Activated CD4-positive, alpha-beta memory T cell treated with anti-CD3 and anti-CD28 coated beads for 36 hours (primary cell): ENCODE data around the gene CACNA2D4. TPM values are rescaled to one million over a fixed set of nuclear protein-coding genes. Genes with fewer than 3 reads are reported as not detected.

Source experiments
- CTCF ChIA-PET: fragments of 350-600 bp; sonication (Branson Sonifier 250); formaldehyde crosslinking; loops from one replicate; lab custom pipeline; 2021; ENCODE audit warnings: antibody characterized with exemption, inconsistent platforms; lab: Charles Lee
- POLR2A ChIA-PET: fragments of 350-600 bp; sonication (Branson Sonifier 250); formaldehyde crosslinking; loops from one replicate; lab custom pipeline; 2021; ENCODE audit warnings: antibody characterized with exemption; lab: Charles Lee
- DNase-seq: peaks from one replicate; pipeline ENCODE4 v3.0.0-alpha.2; 2020
- H3K27ac Mint-ChIP-seq: one replicate; pipeline ENCODE4 v1.8.0; 2021; ENCODE audit warnings: mixed read lengths
- H3K27me3 Mint-ChIP-seq: one replicate; pipeline ENCODE4 v1.8.0; 2021; ENCODE audit warnings: mixed read lengths
- H3K36me3 Mint-ChIP-seq: one replicate; pipeline ENCODE4 v1.8.0; 2021; ENCODE audit warnings: mixed read lengths
- H3K4me1 Mint-ChIP-seq: one replicate; pipeline ENCODE4 v1.8.0; 2021; ENCODE audit warnings: low read depth, mixed read lengths
- H3K4me3 Mint-ChIP-seq: one replicate; pipeline ENCODE4 v1.8.0; 2021; ENCODE audit warnings: mild to moderate bottlenecking, mixed read lengths
- H3K9me3 Mint-ChIP-seq: one replicate; pipeline ENCODE4 v1.8.0; 2021; ENCODE audit warnings: mixed read lengths
- intact Hi-C: fragments of 100-400 bp; cut with micrococcal nuclease; formaldehyde crosslinking; loops from one replicate; pipeline ENCODE4 v1.15.1; 2023
- total RNA-seq, 2 experiments: library from RNA; stranded (reverse); gene quantifications; one replicate each; pipeline ENCODE4 v1.2.3, GENCODE V29; 2021

CACNA2D4 gene
- total RNA-seq, 2 experiments from 2014 or later, result 11.7 to 13.3 TPM

GRCh38 chr12:1870998-1871917, 47.2 kb downstream of the CACNA2D4 start:
- CTCF ChIA-PET, result no interaction called here
- POLR2A ChIA-PET, result no interaction called here
- H3K27me3 Mint-ChIP-seq, result peaks cover 20% of the 10 kb centered on the region
- H3K4me1 Mint-ChIP-seq, result no peaks in the 10 kb centered on the region
- H3K27ac Mint-ChIP-seq, result no peak overlapping the region
- no peak overlapping the region for H3K4me3 Mint-ChIP-seq
- peaks cover 8% of the 10 kb centered on the region for H3K9me3 Mint-ChIP-seq
- no peaks in the 10 kb centered on the region for H3K36me3 Mint-ChIP-seq
- intact Hi-C loops, result no loop called here
- DNase-seq, result no peak

GRCh38 chr12:1870086-1870485, 48.4 kb downstream of the CACNA2D4 start:
- Mint-ChIP-seq H3K4me3 (no peak overlapping the region), H3K4me1 (no peaks in the 10 kb centered on the region), H3K36me3 (no peaks in the 10 kb centered on the region), H3K9me3 (peaks cover 8% of the 10 kb centered on the region), H3K27ac (no peak overlapping the region), H3K27me3 (peaks cover 27% of the 10 kb centered on the region)
- ChIA-PET CTCF (no interaction called here), POLR2A (no interaction called here)
- no peak for DNase-seq
- intact Hi-C loops, result no loop called here

GRCh38 chr12:1869145-1869544, 49.3 kb downstream of the CACNA2D4 start:
- H3K9me3 Mint-ChIP-seq, result peaks cover 8% of the 10 kb centered on the region
- no peaks in the 10 kb centered on the region for H3K36me3 Mint-ChIP-seq
- H3K27me3 Mint-ChIP-seq, result peaks cover 27% of the 10 kb centered on the region
- CTCF ChIA-PET, result no interaction called here
- intact Hi-C loops, result no loop called here
- H3K4me3 Mint-ChIP-seq, result no peak overlapping the region
- no peak overlapping the region for H3K27ac Mint-ChIP-seq
- POLR2A ChIA-PET, result no interaction called here
- no peaks in the 10 kb centered on the region for H3K4me1 Mint-ChIP-seq
- DNase-seq, result no peak

GRCh38 chr12:1865284-1865866, 53.1 kb downstream of the CACNA2D4 start:
- ChIA-PET POLR2A (no interaction called here), CTCF (no interaction called here)
- no peaks in the 10 kb centered on the region for H3K36me3 Mint-ChIP-seq
- H3K27me3 Mint-ChIP-seq, result peaks cover 27% of the 10 kb centered on the region
- H3K27ac Mint-ChIP-seq, result no peak overlapping the region
- no peaks in the 10 kb centered on the region for H3K4me1 Mint-ChIP-seq
- DNase-seq, result no peak
- no peak overlapping the region for H3K4me3 Mint-ChIP-seq
- intact Hi-C loops, result no loop called here
- H3K9me3 Mint-ChIP-seq, result no peaks in the 10 kb centered on the region

GRCh38 chr12:1864867-1865266, 53.6 kb downstream of the CACNA2D4 start:
- intact Hi-C loops, result no loop called here
- Mint-ChIP-seq H3K4me1 (no peaks in the 10 kb centered on the region), H3K9me3 (no peaks in the 10 kb centered on the region), H3K27ac (no peak overlapping the region), H3K4me3 (no peak overlapping the region), H3K36me3 (no peaks in the 10 kb centered on the region), H3K27me3 (peaks cover 26% of the 10 kb centered on the region)
- CTCF ChIA-PET, result no interaction called here
- DNase-seq, result no peak
- POLR2A ChIA-PET, result no interaction called here

- Mint-ChIP-seq H3K27ac (no peak overlapping the region), H3K9me3 (no peaks in the 10 kb centered on the region), H3K27me3 (peaks cover 22% of the 10 kb centered on the region), H3K36me3 (no peaks in the 10 kb centered on the region), H3K4me3 (no peak overlapping the region), H3K4me1 (no peaks in the 10 kb centered on the region)
- ChIA-PET POLR2A (no interaction called here), CTCF (no interaction called here)
- intact Hi-C loops, result no loop called here
- DNase-seq, result no peak
Observed at GRCh38 chr12:1864456-1864855, 54.0 kb downstream of the CACNA2D4 start.

GRCh38 chr12:1863823-1864222, 54.6 kb downstream of the CACNA2D4 start:
- intact Hi-C loops, result no loop called here
- Mint-ChIP-seq H3K9me3 (no peaks in the 10 kb centered on the region), H3K27ac (no peak overlapping the region), H3K36me3 (no peaks in the 10 kb centered on the region), H3K4me3 (no peak overlapping the region), H3K4me1 (no peaks in the 10 kb centered on the region), H3K27me3 (peaks cover 21% of the 10 kb centered on the region)
- ChIA-PET CTCF (no interaction called here), POLR2A (no interaction called here)
- DNase-seq, result no peak

GRCh38 chr12:1862973-1863372, 55.5 kb downstream of the CACNA2D4 start:
- CTCF ChIA-PET, result no interaction called here
- no peaks in the 10 kb centered on the region for H3K36me3 Mint-ChIP-seq
- no peaks in the 10 kb centered on the region for H3K4me1 Mint-ChIP-seq
- no peak overlapping the region for H3K4me3 Mint-ChIP-seq
- no peak for DNase-seq
- POLR2A ChIA-PET, result interaction anchor here (0.6 kb wide), 1 partner anchor 956 kb away, joined by 4 read pairs; no protein-coding TSS in a partner anchor
- peaks cover 16% of the 10 kb centered on the region for H3K27me3 Mint-ChIP-seq
- intact Hi-C loops, result no loop called here
- no peaks in the 10 kb centered on the region for H3K9me3 Mint-ChIP-seq
- no peak overlapping the region for H3K27ac Mint-ChIP-seq

- Mint-ChIP-seq H3K27me3 (no peaks in the 10 kb centered on the region), H3K36me3 (no peaks in the 10 kb centered on the region), H3K27ac (no peak overlapping the region), H3K9me3 (no peaks in the 10 kb centered on the region), H3K4me1 (peaks cover 1% of the 10 kb centered on the region), H3K4me3 (no peak overlapping the region)
- CTCF ChIA-PET, result no interaction called here
- DNase-seq, result no peak
- POLR2A ChIA-PET, result interaction anchor here (0.6 kb wide), 1 partner anchor 64 kb away, joined by 3 read pairs; no protein-coding TSS in a partner anchor
- intact Hi-C loops, result no loop called here
Observed at GRCh38 chr12:1859643-1860042, 58.8 kb downstream of the CACNA2D4 start.

GRCh38 chr12:1858456-1858855, 60.0 kb downstream of the CACNA2D4 start:
- peaks cover 1% of the 10 kb centered on the region for H3K4me1 Mint-ChIP-seq
- ChIA-PET POLR2A (no interaction called here), CTCF (no interaction called here)
- no peak overlapping the region for H3K4me3 Mint-ChIP-seq
- H3K27me3 Mint-ChIP-seq, result no peaks in the 10 kb centered on the region
- no peak for DNase-seq
- H3K9me3 Mint-ChIP-seq, result no peaks in the 10 kb centered on the region
- H3K27ac Mint-ChIP-seq, result no peak overlapping the region
- H3K36me3 Mint-ChIP-seq, result no peaks in the 10 kb centered on the region
- intact Hi-C loops, result no loop called here

- Mint-ChIP-seq H3K27me3 (no peaks in the 10 kb centered on the region), H3K27ac (no peak overlapping the region), H3K4me3 (no peak overlapping the region), H3K9me3 (no peaks in the 10 kb centered on the region), H3K36me3 (no peaks in the 10 kb centered on the region), H3K4me1 (peaks cover 1% of the 10 kb centered on the region)
- POLR2A ChIA-PET, result no interaction called here
- DNase-seq, result no peak
- intact Hi-C loops, result no loop called here
- CTCF ChIA-PET, result interaction anchor here (1.5 kb wide), 1 partner anchor 82 kb away, joined by 3 read pairs; no protein-coding TSS in a partner anchor
Observed at GRCh38 chr12:1857821-1858220, 60.6 kb downstream of the CACNA2D4 start.

GRCh38 chr12:1857086-1857485, 61.4 kb downstream of the CACNA2D4 start:
- DNase-seq, result no peak
- ChIA-PET POLR2A (no interaction called here), CTCF (interaction anchor here (1.5 kb wide), 1 partner anchor 83 kb away, joined by 3 read pairs; no protein-coding TSS in a partner anchor)
- Mint-ChIP-seq H3K4me3 (no peak overlapping the region), H3K9me3 (no peaks in the 10 kb centered on the region), H3K27ac (no peak overlapping the region), H3K4me1 (peaks cover 1% of the 10 kb centered on the region), H3K36me3 (no peaks in the 10 kb centered on the region), H3K27me3 (no peaks in the 10 kb centered on the region)
- intact Hi-C loops, result no loop called here
